Neural crest cell (in vitro differentiated cells): ENCODE results near the gene EIF2B5. TPM values are rescaled to one million over a fixed set of nuclear protein-coding genes. Genes with fewer than 3 reads are reported as not detected.
"Not testable (repeated sequence)": the region's sequence is repeated elsewhere in the genome, so short reads cannot be mapped to it uniquely, and the experiment has no call there.

ENCODE experiments used
- DNase-seq: peaks from one replicate; pipeline ENCODE4 v3.0.0; 2021; ENCODE audit warnings: low read depth, mixed read lengths, low spot score
- H3K27ac Mint-ChIP-seq: one replicate; pipeline ENCODE4 v1.8.0; 2021; ENCODE audit warnings: mild to moderate bottlenecking, mixed read lengths; ENCODE audit not compliant: unreplicated experiment
- H3K27me3 Mint-ChIP-seq: 2 replicates; pipeline ENCODE4 v1.8.0; 2021; ENCODE audit warnings: low read depth, mild to moderate bottlenecking, mixed read lengths
- H3K36me3 Mint-ChIP-seq: 2 replicates; pipeline ENCODE4 v1.8.0; 2021; ENCODE audit warnings: low read depth, mild to moderate bottlenecking, mixed read lengths
- H3K4me1 Mint-ChIP-seq: 2 replicates; pipeline ENCODE4 v1.8.0; 2021; ENCODE audit warnings: mixed read lengths
- H3K4me3 Mint-ChIP-seq: one replicate; pipeline ENCODE4 v1.8.0; 2021; ENCODE audit warnings: mild to moderate bottlenecking, mixed read lengths
- H3K9me3 Mint-ChIP-seq: 2 replicates; pipeline ENCODE4 v1.8.0; 2021; ENCODE audit warnings: mixed read lengths
- CTCF ChIP-seq: fragments of 200-600 bp; sonication (generic); conservative IDR thresholded peaks from 2 replicates; pipeline ENCODE4 v1.5.0; 2021; ENCODE audit warnings: antibody characterized with exemption, mild to moderate bottlenecking
- total RNA-seq: library from RNA; stranded (reverse); gene quantifications from 2 replicates; pipeline ENCODE4 v1.2.1, GENCODE V29; 2021

The EIF2B5 gene
- total RNA-seq, 1 donor from 2014 or later, result 57.7 TPM

GRCh38 chr3:184155644-184156521 is 20.7 kb downstream of the EIF2B5 start:
- peak overlapping the region; percentile 96 for H3K27ac Mint-ChIP-seq
- peak overlapping the region; percentile 93 for H3K4me3 Mint-ChIP-seq
- no peak for TF ChIP-seq CTCF
- H3K27me3 Mint-ChIP-seq, result no peaks in the 10 kb centered on the region
- no peaks in the 10 kb centered on the region for H3K36me3 Mint-ChIP-seq
- H3K9me3 Mint-ChIP-seq, result no peaks in the 10 kb centered on the region
- H3K4me1 Mint-ChIP-seq, result peaks cover 42% of the 10 kb centered on the region
- DNase-seq, result peak; percentile 33

DNA sequence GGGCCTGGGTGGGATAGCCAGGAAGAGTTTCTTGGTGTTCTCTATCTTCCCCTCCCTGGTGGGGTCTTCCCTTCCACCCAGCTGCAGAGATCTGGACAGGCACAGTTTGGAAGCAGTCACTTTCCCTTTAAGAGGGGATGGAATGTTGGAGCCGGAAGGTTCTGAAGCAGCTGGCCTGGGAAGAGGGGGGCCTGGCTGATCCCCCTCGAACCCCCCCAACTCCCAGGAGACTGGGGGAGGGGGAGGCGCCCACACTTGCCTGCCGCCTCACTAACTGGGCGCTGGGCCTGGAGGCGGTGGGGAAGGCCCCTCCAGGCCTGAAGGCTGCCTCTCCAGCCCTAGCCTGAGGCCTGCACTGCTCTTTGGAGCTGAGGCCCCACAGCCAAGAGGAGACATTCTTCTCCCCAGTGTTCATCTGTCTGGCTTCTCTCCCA is 21.4 kb downstream of the EIF2B5 start:
- no peak for DNase-seq
- peak overlapping the region; percentile 90 for H3K27ac Mint-ChIP-seq

DNA sequence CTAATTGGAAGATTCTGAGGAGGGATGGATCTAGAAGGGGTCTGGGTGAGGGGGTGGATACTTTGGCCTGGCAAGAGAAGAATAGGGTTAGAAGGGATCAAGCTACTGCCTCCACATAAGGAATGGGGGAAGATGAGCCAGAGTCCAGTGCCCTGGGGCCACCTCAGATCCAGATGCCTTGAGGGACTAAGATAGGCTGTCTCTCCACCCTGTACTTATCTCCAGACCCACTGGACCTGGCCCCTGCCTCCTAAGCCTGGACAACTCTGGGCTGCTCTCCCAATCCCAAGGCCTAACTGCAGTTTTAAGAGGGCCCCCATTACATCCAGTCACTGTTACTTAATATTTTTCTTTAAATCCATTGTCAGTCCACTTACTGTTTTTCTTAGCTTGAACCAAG is 22.0 kb downstream of the EIF2B5 start:
- H3K4me1 Mint-ChIP-seq, result peaks cover 47% of the 10 kb centered on the region
- H3K4me3 Mint-ChIP-seq, result peak overlapping the region; percentile 93
- H3K9me3 Mint-ChIP-seq, result no peaks in the 10 kb centered on the region
- H3K27me3 Mint-ChIP-seq, result no peaks in the 10 kb centered on the region
- H3K27ac Mint-ChIP-seq, result peak overlapping the region; percentile 90
- H3K36me3 Mint-ChIP-seq, result peaks cover 3% of the 10 kb centered on the region
- no peak for TF ChIP-seq CTCF
- no peak for DNase-seq

More for the DNA sequence above, 21.4 kb downstream of the EIF2B5 start:
- Mint-ChIP-seq H3K4me3 (peak overlapping the region; percentile 93), H3K9me3 (no peaks in the 10 kb centered on the region), H3K36me3 (peaks cover 2% of the 10 kb centered on the region), H3K27me3 (no peaks in the 10 kb centered on the region), H3K4me1 (peaks cover 45% of the 10 kb centered on the region)
- no peak for TF ChIP-seq CTCF

- H3K9me3 Mint-ChIP-seq, result no peaks in the 10 kb centered on the region
- H3K4me1 Mint-ChIP-seq, result peaks cover 39% of the 10 kb centered on the region
- no peak for TF ChIP-seq CTCF
- no peak overlapping the region for H3K27ac Mint-ChIP-seq
- DNase-seq, result no peak
- no peak overlapping the region for H3K4me3 Mint-ChIP-seq
- H3K36me3 Mint-ChIP-seq, result peaks cover 3% of the 10 kb centered on the region
- no peaks in the 10 kb centered on the region for H3K27me3 Mint-ChIP-seq
Measured at GRCh38 chr3:184158404-184158803, 23.2 kb downstream of the EIF2B5 start.

DNA sequence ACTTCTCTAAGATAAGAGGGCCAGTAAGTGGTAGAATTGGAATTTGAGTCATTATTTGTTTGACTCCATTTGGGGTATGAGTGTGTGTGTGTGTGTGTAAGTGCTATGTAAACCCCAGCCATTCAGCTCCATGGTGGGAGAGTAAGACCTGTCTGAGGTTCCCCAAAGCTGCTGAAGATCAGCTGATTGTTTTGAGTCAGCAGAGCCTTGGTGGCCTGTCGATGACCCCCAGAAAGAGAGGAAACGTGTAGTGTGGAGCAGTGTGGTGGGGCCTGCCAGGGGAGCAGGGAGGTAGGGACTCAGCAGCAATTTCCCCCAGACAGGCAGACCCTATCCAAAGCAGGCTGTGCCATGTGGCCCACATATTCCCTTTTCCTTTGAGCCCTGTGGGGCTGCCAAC is 25.3 kb downstream of the EIF2B5 start:
- Mint-ChIP-seq H3K9me3 (no peaks in the 10 kb centered on the region), H3K4me3 (peak overlapping the region; percentile 51), H3K27ac (no peak overlapping the region), H3K36me3 (peaks cover 3% of the 10 kb centered on the region), H3K4me1 (peaks cover 25% of the 10 kb centered on the region), H3K27me3 (no peaks in the 10 kb centered on the region)
- TF ChIP-seq CTCF, result no peak
- DNase-seq, result no peak

DNA sequence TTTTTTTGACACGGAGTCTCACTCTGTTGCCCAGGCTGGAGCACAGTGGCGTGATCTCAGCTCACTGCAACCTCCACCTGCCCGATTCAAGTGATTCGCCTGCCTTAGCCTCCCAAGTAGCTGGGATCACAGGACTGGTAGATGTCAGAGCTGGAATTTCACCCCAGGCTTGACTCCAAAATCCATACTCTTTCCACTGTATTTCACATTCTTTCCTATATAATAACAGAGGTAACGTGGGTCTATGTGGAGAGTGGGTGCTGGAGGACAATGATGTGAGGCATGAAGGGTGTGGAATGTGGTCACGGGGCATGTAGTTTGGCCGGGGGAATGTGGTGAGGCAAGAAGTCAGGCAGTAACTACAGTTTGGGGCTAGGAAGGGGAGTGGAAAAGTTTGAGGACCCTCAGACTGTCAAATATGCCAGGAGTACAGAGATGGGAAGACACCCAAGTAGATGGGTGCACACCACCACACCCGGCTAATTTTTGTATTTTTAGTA is 27.5 kb downstream of the EIF2B5 start:
- not testable (repeated sequence) for H3K36me3 Mint-ChIP-seq, H3K27ac Mint-ChIP-seq, DNase-seq, H3K27me3 Mint-ChIP-seq, H3K4me3 Mint-ChIP-seq, H3K9me3 Mint-ChIP-seq
- H3K4me1 Mint-ChIP-seq, result peaks cover 15% of the 10 kb centered on the region
